GM21723 (cell line): ENCODE results near the gene COX19.

Source experiments
- ATAC-seq: cut with Tn5 transposase; IDR thresholded peaks from one replicate; pipeline ENCODE4 v1.9.1; 2021; ENCODE audit warnings: mild to moderate bottlenecking, moderate library complexity; ENCODE audit not compliant: unreplicated experiment

The COX19 gene

DNA sequence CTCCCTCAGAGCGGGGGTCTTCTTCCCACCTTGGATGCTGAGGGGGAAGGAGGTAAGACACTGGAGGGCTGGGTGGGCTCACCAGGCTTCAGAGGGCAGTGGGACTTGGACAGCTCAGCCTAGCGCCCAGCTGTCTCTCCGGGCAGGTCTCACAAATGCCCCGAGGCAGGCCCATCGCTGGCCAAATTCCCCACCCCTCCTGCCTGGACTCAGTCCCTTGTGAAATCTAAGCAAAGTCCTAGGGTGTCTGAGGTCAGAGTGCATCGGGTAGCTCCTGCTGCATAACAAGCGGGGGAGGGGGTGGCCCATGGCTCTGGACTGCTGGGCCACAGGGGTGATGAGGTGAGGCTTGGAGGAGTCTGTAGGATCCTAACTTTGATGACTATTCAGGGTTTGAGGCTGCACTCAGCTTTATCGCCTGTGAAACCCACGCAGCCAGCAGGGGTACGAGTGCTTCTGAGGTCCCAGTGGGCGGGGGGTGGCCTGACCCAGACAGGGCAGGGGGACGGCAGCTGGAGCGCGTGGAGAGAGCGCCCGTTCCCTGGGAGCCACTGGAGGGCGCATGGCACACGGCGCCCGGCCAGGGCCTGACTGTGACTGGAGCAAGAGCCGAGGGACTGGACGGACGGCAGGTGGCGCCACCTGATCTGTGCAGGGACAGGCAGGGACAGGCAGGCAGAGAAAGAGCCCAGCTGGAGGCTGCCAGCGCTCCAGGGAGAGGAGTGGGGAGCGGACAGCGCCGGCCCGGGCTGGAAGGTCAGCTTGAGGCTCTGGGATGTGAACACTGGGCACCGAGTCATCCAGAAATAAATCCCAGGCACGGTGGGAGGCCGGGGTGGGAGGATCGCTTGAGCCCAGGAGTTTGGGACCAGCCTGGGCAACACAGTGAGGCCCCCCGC lies 17.6 kb upstream of the COX19 start:
- ATAC-seq = peak; percentile 76

DNA sequence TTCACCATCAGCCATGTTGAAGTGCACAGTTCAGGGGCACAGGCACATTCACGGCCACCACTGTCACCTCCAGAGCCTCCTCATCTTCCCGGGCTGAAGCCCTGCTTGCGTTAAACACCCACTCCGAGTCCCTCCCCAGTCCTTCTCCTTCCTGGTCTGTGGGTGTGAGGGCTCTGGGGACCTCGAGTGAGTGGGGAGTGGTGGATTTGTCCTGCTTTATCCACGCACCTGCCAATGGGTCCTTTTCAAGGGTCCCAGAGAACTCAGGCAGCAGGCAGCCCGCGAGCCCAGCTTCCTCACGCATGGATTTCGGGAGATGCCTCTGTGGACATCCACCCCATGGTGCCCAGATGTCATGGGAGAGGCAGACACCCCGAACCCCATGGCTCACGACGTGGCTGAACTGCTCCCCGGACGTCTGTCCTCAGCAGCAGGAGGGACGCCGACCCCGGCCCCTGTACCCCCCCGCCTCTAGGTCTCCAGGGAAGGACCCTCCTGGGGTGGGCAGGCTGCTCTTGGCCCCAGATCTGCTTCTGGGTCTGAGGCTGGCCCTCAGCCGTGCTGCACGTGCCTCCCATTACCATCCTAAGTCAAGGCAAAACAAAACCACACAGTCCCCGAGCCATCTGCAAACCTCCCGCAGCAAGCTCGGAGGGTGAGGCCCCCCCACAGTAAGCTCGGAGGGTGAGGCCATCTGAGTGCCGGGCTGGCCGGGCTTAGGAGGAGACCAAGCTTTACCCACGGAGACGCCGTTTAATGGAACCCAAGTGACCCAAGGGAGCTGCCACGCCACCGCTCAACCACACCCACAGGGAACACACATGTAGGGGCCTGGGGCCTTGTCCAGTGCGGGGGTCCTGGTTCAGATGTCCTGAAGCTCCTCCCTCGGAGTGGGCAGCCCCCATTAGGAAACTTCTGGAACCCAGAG lies 16.6 kb upstream of the COX19 start:
- no peak for ATAC-seq

DNA sequence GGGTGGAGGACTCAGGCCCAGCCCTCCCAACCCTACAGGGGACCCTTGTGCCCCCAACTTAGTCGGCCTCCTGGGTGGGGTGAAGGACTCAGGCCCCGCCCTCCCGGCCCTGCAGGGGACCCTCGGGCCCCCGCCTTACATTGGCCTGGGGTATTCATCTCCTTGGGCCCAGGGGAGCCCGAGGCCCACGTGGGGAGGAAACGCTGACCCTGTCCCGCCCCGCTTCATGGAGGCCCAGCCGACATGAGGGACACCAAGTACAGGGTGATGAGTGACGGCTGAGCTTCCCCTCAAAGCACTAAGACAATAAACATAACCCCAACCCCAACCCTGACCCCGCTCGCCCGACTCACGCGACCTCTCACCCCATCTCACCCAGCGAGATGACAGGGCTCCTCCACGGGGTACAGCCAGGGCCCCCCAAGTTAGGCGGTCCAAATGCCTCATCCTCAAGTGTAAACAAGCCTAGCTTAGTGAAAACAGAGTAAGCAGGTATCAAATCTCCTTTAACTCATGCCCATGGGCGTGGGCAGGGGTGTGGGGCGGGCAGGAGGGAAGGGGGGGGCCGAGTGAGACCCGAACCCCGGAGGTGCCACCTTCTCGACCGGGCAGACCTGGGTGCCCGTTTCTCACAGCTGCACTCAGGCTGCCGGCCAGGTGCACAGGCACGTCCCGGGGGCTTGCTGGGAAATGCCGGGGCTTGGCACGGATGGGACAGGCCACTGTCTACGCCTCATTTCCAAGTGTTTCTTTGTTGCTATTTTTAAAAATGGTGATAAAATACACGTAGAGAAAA lies 15.8 kb upstream of the COX19 start:
- ATAC-seq = no peak

DNA sequence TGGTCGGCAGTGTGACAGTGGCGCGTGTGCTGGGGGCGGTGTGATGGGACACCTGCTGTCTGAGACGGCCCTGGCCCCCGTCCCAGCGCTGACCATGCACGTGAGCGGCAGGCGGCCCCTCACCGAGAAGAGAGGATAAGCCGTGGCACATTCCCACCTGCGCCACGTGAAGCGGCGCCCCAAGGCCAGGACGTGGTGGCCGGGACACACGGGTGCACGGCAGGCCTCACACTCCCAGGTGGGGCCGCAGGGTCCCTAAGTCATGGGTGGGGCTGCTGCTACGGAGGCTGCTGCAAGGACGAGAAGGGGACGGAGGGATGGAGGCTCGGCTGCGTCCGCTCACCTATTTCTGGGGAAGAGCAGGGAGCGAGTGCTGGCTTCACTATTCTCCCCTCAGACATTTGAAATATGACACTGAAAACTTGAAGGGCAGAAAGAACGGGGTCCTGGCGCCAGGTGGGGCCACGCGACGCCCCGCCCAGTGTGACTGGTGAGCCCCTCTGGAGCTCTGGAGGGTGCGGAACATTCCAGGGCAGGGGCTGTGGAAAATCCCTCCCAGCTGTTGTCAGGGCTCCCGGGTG lies 15.1 kb upstream of the COX19 start:
- ATAC-seq = no peak

DNA sequence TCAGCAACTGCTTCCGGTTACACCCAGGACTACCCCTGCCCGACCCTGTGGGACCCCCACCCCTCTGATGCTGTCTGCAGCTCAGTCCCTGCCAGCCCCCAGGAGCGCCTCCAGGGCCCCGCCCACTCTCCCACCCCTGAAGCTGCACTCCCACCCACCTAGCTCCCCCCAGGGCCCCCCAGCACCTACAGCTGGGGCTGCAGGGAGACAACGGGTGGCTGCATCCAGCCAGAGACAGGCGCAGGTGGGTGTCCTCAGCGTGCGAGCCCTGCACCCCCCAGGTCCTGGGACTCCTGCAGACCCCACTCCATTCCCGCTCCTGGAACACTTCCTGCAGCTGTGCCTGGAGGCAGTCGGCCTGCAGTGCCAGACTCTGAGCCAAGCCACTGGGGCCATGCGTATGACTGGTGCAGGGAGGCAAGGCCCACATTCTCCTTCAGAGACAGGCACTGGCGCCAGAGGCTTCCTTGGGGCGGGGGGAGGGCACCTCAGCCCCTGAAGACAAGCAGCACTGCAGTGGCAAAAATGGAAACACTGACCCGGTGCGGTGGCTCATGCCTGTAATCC lies 13.7 kb upstream of the COX19 start:
- no peak for ATAC-seq

DNA sequence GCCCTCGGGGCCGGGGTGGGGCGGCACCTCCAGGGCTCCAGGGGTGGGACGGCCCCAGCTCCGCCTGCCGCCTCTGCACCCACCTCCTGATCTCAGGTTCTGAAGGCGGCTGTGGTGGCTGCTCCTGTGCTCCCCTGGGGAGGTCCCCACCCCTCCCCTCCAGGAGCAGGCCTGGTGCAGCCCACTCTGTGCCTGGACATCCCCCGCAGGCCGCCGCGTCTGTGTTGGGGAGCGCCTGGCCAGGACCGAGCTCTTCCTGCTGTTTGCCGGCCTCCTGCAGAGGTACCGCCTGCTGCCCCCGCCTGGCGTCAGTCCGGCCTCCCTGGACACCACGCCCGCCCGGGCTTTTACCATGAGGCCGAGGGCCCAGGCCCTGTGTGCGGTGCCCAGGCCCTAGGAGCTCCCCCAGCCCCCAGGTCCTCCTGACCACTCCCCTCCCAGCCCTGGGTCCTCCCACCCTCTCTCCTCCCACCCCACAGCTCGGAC lies 13.1 kb upstream of the COX19 start:
- ATAC-seq = no peak

DNA sequence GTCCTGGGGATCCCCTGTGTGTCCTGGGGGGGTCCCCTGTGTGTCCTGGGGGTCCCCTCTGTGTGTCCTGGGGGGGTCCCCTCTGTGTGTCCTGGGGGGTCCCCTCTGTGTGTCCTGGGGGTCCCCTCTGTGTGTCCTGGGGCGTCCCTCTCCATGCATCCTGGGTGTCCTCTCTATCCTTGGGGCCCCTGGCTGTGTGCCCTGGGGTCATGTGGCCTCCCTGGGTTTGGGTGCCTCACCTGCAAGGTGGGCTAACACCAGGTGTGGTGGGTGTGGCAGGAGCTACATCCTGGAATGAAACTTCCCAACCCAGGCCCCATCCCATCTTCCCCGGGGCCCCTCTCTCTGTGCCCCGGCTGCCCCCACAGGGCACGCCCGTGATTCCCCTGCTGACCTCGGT lies 12.6 kb upstream of the COX19 start:
- no peak for ATAC-seq

DNA sequence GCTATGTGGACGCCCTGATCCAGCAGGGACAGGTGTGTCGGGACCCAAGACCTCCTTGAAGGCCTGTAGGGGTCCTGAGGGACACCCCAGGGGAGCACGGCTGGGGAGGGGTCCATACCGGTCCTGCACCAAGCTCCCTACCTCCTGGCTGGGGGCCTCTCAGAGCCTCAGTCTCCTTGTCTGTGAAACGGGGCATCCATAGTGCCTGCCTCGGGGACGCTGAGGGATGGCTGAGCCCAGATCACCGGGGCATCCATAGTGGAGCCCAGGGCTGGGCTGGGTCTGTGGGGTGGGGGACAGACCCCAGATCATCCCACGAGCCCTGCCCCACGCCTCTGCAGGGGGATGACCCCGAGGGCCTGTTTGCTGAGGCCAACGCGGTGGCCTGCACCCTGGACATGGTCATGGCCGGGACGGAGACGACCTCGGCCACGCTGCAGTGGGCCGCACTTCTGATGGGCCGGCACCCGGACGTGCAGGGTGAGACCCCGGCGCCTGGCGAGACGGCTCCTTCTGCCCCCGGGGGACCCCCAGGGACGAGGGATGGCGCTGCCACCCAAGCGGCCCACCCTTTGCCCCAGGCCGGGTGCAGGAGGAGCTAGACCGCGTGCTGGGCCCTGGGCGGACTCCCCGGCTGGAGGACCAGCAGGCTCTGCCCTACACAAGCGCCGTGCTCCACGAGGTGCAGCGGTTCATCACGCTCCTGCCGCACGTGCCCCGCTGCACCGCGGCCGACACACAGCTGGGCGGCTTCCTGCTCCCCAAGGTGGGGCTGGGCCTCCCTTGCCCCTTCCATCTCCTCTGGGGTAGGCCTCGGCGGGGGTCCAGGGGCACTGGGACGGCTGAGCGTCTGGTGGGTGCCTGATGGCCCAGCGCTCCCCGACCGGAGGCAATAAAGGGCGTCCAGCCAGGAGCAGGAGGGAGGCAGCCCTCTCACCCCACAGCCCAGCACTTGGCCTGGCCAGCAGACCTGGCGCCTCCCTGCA lies 11.7 kb upstream of the COX19 start:
- ATAC-seq = no peak

DNA sequence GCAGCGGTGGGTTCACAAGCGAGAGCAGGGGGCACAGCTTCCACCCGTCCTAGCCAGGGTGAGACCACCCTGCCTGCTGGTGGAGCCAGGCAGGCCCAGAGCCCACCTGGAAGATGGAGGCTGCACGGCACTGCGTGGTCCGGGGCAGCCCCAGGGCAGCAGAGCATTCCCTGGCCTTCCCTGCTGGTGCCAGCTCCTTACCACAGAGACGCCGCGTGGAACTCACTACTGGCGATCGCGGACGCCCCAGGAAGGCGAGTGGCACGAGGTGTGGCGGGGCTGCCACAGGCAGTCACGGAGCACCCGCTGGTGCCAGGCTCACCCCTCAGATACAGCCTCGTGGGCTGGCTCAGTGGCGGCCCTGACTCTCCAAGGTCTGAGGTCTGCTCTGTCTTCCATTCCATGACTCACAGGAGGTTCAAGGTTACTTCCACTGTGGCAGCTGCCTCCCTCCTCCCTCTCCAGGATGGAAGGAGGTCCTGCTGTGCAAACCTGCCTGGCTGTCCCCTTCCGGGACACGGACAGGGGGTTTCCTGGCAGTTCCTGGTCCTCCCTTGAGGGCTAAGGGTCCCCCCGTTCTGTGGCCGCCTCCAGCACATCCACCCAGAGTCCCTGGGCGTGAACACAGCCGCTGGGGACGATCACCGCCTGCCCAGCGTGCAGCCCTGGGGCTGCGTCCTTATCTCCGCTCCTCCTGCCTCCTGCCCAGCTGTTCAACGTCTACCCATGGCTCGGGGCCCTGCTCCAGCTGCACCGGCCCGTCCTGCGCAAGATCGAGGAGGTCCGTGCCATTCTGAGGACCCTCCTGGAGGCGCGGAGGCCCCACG lies 10.8 kb upstream of the COX19 start:
- ATAC-seq = no peak

DNA sequence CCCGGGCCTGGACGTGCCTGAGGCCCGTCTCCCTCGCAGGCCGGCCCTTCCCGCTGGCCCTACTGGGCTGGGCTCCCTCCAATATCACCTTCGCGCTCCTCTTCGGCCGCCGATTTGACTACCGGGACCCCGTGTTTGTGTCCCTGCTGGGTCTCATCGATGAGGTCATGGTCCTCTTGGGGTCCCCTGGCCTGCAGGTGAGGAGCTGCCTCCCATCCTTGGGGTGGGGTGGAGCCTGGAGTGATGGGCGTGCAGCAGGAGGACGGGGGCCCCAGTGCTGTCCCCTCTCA lies 9.7 kb upstream of the COX19 start:
- no peak for ATAC-seq

DNA sequence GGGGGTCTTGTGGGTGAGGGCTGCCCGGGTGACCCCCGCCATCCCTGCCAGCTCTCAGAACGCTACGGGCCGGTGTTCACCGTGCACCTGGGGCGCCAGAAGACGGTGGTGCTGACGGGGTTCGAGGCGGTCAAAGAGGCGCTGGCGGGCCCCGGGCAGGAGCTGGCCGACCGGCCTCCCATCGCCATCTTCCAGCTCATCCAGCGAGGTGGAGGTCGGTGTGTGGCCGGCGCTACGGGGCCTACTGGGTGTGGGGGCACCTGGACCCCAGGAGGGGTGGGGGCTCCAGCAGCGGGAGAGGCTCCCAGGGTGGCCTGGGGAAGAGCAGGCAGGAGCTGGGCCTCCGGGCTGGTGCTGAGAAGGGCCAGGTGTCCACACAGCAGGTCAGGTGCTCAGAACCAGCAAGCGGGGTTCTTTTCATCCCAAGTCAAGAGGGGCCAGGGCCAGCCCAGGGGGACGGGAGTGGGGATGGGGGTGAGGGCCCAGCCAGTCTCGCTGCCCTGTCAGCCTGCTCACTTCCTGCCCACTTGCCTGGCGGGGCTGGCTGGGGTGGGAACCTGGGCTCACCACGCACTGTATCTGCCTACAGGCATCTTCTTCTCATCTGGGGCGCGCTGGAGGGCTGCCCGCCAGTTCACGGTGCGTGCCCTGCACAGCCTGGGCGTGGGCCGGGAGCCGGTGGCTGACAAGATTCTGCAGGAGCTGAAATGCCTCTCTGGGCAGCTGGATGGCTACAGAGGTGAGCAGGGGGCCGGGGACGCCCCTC lies 9.2 kb upstream of the COX19 start:
- no peak for ATAC-seq

DNA sequence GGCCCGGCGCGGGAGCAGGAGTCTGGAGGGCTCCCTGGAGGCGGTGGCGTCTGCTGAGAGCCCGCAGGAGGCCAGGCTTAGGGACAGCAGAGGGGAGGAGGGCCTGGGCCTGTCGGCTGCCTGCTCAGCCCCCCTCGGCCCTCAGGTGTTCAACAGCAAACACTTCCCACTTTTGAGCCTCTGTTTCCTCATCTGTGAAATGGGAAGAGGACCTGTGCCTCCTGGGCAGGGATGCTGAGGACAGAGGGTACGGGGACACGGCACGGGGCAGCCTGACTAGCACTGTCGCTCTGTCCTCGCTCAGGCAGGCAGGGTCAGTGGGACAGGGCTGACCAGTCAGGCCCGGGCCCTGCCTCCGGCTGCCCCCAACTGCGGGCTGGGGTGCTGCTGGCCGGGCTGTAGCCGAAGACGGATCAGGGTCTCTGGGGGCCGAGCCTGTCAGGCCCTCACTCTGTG lies 8.3 kb upstream of the COX19 start:
- ATAC-seq = no peak

DNA sequence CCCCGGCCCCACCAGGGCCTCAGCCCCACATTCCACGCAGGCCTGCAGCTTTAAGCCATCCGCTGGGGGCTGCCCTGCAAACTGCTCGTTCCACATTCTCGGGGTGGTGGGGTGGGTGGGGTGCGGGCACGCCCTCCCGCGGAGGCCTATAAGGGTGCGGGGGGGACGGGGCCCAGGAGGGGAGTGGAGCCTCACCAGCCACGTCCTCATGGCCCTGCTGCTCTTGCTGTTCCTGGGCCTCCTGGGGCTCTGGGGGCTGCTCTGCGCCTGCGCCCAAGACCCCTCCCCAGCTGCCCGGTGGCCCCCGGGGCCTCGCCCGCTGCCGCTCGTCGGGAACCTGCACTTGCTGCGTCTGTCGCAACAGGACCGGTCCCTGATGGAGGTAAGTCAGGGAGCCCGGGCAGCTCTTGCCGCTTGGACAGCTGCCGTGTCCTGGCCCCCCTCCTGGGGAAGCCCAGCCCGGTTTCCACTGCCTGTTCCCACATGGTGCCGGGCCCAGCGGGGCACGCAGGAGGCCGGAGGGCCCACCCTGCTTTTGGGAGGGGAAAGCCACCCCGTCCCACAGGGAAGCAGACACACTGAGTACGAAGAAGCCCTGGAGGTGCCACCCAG lies 7.8 kb upstream of the COX19 start, which contains the start of gene CYP2W1:
TSS of gene CYP2W1 (plus strand) at position 178 of the 612 bp plus-strand sequence. CDS start at position 209, 31 bp downstream.
- no peak for ATAC-seq

DNA sequence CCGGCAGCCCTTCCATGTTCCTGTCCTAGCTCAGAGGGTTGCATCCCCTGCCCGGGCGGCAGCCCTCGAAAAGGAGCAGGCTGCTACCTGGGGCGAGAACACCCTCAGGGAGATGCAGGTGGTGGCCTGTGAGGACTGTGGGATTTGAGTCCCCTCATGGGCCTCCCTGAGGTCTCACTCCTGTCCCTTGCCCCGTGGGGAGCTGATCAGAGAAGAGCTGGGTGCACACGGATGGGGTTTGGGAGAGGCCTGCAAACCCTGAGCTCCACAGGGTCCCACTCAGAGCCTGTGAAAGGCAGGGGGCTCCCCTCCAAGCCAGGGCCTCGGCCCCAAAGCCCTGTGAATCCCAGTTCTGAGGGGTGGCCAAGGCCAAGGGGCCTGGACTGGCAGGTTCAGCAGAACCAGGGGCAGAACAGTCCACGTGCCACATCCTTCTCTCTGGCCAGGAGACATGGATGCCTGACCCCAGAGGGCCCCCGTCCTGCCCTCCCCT lies 7.2 kb upstream of the COX19 start:
- ATAC-seq = no peak

DNA sequence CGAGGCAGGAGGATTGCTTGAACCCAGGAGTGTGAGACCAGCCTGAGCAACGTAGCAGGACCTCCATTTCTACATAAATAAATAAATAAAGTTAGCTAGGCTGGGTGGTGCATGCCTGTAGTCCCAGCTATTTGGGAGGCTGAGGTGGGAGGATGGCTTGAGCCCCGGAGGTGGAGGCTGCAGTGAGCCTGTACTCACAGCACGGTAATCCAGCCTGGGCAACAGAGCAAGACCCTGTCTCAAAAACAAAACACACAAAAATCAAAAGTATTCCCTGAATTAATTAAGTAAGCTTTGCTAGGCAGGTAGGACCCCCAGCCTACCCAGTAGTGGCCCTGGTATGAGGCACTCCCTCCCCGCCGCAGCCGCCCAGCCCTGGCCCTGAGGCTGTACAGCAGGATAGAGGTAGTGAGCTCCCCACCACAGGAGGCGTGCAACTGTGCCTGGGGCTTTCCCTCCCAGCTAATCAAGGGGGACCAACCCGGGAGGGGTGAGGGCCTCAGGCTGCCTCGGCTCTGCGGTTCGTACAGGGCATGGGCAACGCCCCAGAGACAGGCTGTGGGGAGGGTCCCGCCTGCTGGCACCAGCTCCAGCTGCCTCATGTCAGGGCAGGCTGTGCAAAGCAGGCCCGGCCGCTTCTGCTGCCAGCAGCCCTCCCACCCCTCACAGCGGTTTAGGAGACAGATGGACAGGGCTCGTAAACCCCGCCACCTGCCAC lies 6.6 kb upstream of the COX19 start:
- ATAC-seq = no peak

DNA sequence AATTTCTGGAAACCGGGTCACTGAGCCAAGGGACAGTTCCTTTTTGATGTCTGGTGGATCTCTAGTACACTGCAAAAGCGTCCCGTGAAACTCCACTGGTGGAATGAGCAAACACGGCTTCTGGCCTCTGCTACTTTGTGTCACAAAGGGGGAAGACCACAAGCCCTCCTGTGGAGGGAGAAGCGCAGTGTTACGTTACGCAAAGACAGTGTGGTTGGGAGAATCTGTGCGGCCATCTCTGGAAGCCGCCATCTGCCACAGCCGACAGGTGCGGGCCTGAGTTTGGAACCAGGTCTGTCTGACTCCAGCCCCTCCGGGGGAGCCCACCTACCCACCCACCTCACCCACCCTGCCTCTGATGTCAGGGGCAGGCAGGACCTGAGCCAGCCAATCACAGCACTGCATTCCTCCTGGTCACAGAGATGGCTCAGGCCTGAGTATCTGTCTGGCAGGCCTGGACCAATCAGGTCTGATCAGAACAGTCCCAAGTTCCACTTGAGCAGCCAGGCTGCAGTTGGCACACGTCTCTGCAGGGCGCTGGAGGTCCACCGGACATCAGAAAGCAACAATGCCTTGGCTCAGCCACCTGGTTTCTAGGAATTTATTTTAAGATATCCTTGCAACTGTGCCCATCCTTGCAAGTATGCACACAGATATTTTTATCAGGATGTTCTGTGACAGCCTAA lies 4.7 kb upstream of the COX19 start:
- ATAC-seq = no peak
